NCI-H1417 (cell line): ENCODE measurements around the gene ACTN4.
"Not testable (repeated sequence)": the region's sequence is repeated elsewhere in the genome, so short reads cannot be mapped to it uniquely, and the experiment has no call there.

ENCODE experiments used
- DNase-seq, 3 experiments: peaks; one replicate each; lab custom pipeline; 2025; lab: John Stamatoyannopoulos, UW

Gene ACTN4

GRCh38 chr19:38647368-38647965 lies at the start of gene ACTN4:
Gene ACTN4 (plus strand): TSS chr19:38647649. CDS start chr19:38647746, 97 bp downstream.
- DNase-seq = peak; percentile 96 to 99 (median 97)

- no peak for DNase-seq
These were observed 47.7 kb upstream of the ACTN4 start for GRCh38 chr19:38599722-38600121.

GRCh38 chr19:38602856-38603255 lies 44.6 kb upstream of the ACTN4 start:
- not testable (repeated sequence) for DNase-seq

- no peak for DNase-seq
These were observed 41.3 kb upstream of the ACTN4 start for GRCh38 chr19:38606131-38606530.

- no peak for DNase-seq
These were observed 33.2 kb upstream of the ACTN4 start for GRCh38 chr19:38614289-38614688.

GRCh38 chr19:38615007-38615581 lies 32.4 kb upstream of the ACTN4 start:
- no peak for DNase-seq

- no peak for DNase-seq
These were observed 31.2 kb upstream of the ACTN4 start for GRCh38 chr19:38616265-38616664.

- DNase-seq = no peak
These were observed 30.1 kb upstream of the ACTN4 start for GRCh38 chr19:38617283-38617763.

GRCh38 chr19:38617764-38618589 lies 29.5 kb upstream of the ACTN4 start, which contains the start of gene MAP4K1:
Gene MAP4K1 (minus strand): TSS chr19:38617953. CDS start chr19:38617895, 58 bp downstream.
- peak; percentile 48 to 76 (median 55) for DNase-seq

GRCh38 chr19:38618590-38619360 lies 28.7 kb upstream of the ACTN4 start, which contains the start of gene EIF3K:
Gene EIF3K (plus strand): TSS chr19:38619188. CDS start chr19:38619269, 81 bp downstream.
- DNase-seq = peak; percentile 97 to 100 (median 99)

GRCh38 chr19:38619361-38620174 lies 27.9 kb upstream of the ACTN4 start:
- no peak for DNase-seq

- DNase-seq = no peak
These were observed 22.6 kb upstream of the ACTN4 start for GRCh38 chr19:38624822-38625221.

GRCh38 chr19:38626401-38626800 lies 21.0 kb upstream of the ACTN4 start:
- DNase-seq = no peak

GRCh38 chr19:38629568-38629967 lies 17.9 kb upstream of the ACTN4 start:
- no peak for DNase-seq

- DNase-seq = not testable (repeated sequence)
These were observed 16.1 kb upstream of the ACTN4 start for GRCh38 chr19:38631301-38631700.

- peak in 1 of 3 experiments; percentile 32 for DNase-seq
These were observed 15.5 kb upstream of the ACTN4 start for GRCh38 chr19:38631811-38632475.

- no peak for DNase-seq
These were observed 14.8 kb upstream of the ACTN4 start for GRCh38 chr19:38632476-38633213.

GRCh38 chr19:38634757-38635482 lies 12.5 kb upstream of the ACTN4 start:
- peak; percentile 28 to 68 (median 56) for DNase-seq
